ENCODE data around the gene SLC44A4. TPM values are rescaled to one million over a fixed set of nuclear protein-coding genes. Genes with fewer than 3 reads are reported as not detected.
A peak's percentile ranks its signal among the peaks of the same experiment; 100 is the strongest.

Gene SLC44A4
- total and polyA plus RNA-seq, 9 of the 15 experiments (the other 6 are each of a cell fraction or from before 2014, with no cell fraction given): 7.9 to 18.6 (median 11.2) TPM

DNA sequence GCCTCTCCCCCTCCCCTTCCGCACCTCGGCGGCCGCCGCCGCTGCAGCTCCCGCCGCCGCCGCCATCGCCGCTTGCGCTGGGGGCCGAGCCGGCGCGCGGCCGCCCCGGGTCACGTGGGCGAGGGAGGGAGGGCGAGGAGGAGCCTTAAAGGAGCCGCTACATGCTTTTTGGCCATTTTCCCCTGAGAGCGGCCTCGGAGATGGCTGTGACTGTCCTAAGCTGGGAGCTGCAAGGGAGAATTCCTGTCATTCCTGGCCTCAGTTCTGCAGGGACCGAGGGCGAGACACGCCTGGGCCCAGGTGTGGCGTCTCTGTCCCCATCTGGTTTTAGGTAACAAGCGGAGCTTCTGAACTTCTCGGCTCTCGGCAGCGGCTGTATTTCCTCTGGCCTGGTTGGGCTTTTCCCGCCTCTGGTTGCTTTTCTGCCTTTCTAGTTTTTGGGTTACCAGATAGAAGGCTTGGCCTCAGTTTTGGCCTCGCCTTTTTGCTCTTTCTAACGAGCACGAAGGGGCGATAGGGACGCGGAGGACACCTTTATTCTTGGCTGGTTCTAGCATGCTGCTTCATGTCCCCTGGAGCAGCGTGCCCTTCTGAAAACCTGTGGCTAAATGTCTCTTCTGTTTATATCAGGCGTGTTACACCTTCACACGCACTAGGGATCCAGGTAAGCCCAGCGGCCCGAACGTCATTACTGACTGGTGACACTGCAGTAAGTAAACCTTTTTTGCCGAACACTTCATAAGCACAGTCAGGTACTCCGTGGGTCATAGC is 19.0 kb upstream of the SLC44A4 start, which contains the start of gene EHMT2 (continued):
- TF ChIP-seq, protein P1, sequence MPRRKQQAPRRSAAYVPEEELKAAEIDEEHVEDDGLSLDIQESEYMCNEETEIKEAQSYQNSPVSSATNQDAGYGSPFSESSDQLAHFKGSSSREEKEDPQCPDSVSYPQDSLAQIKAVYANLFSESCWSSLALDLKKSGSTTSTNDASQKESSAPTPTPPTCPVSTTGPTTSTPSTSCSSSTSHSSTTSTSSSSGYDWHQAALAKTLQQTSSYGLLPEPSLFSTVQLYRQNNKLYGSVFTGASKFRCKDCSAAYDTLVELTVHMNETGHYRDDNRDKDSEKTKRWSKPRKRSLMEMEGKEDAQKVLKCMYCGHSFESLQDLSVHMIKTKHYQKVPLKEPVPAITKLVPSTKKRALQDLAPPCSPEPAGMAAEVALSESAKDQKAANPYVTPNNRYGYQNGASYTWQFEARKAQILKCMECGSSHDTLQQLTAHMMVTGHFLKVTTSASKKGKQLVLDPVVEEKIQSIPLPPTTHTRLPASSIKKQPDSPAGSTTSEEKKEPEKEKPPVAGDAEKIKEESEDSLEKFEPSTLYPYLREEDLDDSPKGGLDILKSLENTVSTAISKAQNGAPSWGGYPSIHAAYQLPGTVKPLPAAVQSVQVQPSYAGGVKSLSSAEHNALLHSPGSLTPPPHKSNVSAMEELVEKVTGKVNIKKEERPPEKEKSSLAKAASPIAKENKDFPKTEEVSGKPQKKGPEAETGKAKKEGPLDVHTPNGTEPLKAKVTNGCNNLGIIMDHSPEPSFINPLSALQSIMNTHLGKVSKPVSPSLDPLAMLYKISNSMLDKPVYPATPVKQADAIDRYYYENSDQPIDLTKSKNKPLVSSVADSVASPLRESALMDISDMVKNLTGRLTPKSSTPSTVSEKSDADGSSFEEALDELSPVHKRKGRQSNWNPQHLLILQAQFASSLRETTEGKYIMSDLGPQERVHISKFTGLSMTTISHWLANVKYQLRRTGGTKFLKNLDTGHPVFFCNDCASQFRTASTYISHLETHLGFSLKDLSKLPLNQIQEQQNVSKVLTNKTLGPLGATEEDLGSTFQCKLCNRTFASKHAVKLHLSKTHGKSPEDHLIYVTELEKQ (CRISPR knock-in tag; IDR thresholded peaks at IDR 0.05): no peak
- TF ChIP-seq ARNT (IDR thresholded peaks at IDR 0.05) (0 out of 4 replicates have a peak, but pooled peaks of 1 of the 2 experiments have one; percentile 10), NRF1 (conservative IDR thresholded peaks at IDR 0.05 in 1 of 2, IDR thresholded peaks at IDR 0.05 in 1 of 2) (peak; percentile 65 to 77; a peak in 3 of 4 replicates), CHD4 (IDR thresholded peaks at IDR 0.05; ENCODE audit: insufficient read depth, insufficient replicate concordance, low read depth, low read length, poor library complexity, severe bottlenecking) (no peak), ZNF316 (IDR thresholded peaks at IDR 0.05) (no peak), XRCC4 (IDR thresholded peaks at IDR 0.05; ENCODE audit: extremely low read depth, insufficient read depth, insufficient read length) (no peak), FOS (IDR thresholded peaks at IDR 0.05; ENCODE audit: extremely low read depth, insufficient read length) (no peak), ZFP36 (IDR thresholded peaks at IDR 0.05; ENCODE audit: low read depth, low read length, partially characterized antibody) (no peak), MBD2 (IDR thresholded peaks at IDR 0.05; ENCODE audit: borderline replicate concordance, low read depth) (peak; percentile 26; the same call in 1 of the 2 replicates), GATAD2B (IDR thresholded peaks at IDR 0.05; ENCODE audit: borderline replicate concordance) (no peak; the same call in 1 of the 2 replicates), LEF1 (IDR thresholded peaks at IDR 0.05) (no peak), ESRRB (CRISPR knock-in tag; IDR thresholded peaks at IDR 0.05; ENCODE audit: borderline replicate concordance) (no peak), RFX1 (IDR thresholded peaks at IDR 0.05) (no peak), RBM39 (optimal IDR thresholded peaks at IDR 0.05; ENCODE audit: low read depth, low read length) (no peak), ZNF212 (CRISPR knock-in tag; IDR thresholded peaks at IDR 0.05) (no peak), ZNF174 (CRISPR knock-in tag; IDR thresholded peaks at IDR 0.05) (no peak), ZNF232 (CRISPR knock-in tag; IDR thresholded peaks at IDR 0.05) (no peak)
- TF ChIP-seq, protein P2, sequence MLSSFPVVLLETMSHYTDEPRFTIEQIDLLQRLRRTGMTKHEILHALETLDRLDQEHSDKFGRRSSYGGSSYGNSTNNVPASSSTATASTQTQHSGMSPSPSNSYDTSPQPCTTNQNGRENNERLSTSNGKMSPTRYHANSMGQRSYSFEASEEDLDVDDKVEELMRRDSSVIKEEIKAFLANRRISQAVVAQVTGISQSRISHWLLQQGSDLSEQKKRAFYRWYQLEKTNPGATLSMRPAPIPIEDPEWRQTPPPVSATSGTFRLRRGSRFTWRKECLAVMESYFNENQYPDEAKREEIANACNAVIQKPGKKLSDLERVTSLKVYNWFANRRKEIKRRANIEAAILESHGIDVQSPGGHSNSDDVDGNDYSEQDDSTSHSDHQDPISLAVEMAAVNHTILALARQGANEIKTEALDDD (IDR thresholded peaks at IDR 0.05): no peak
- TF ChIP-seq, protein P3, sequence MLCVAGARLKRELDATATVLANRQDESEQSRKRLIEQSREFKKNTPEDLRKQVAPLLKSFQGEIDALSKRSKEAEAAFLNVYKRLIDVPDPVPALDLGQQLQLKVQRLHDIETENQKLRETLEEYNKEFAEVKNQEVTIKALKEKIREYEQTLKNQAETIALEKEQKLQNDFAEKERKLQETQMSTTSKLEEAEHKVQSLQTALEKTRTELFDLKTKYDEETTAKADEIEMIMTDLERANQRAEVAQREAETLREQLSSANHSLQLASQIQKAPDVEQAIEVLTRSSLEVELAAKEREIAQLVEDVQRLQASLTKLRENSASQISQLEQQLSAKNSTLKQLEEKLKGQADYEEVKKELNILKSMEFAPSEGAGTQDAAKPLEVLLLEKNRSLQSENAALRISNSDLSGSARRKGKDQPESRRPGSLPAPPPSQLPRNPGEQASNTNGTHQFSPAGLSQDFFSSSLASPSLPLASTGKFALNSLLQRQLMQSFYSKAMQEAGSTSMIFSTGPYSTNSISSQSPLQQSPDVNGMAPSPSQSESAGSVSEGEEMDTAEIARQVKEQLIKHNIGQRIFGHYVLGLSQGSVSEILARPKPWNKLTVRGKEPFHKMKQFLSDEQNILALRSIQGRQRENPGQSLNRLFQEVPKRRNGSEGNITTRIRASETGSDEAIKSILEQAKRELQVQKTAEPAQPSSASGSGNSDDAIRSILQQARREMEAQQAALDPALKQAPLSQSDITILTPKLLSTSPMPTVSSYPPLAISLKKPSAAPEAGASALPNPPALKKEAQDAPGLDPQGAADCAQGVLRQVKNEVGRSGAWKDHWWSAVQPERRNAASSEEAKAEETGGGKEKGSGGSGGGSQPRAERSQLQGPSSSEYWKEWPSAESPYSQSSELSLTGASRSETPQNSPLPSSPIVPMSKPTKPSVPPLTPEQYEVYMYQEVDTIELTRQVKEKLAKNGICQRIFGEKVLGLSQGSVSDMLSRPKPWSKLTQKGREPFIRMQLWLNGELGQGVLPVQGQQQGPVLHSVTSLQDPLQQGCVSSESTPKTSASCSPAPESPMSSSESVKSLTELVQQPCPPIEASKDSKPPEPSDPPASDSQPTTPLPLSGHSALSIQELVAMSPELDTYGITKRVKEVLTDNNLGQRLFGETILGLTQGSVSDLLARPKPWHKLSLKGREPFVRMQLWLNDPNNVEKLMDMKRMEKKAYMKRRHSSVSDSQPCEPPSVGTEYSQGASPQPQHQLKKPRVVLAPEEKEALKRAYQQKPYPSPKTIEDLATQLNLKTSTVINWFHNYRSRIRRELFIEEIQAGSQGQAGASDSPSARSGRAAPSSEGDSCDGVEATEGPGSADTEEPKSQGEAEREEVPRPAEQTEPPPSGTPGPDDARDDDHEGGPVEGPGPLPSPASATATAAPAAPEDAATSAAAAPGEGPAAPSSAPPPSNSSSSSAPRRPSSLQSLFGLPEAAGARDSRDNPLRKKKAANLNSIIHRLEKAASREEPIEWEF (CRISPR knock-in tag; IDR thresholded peaks at IDR 0.05): no peak
